DND-41 (cell line): ENCODE measurements around the gene SPAG16.

Experiments
- EZH2 ChIP-seq: IDR thresholded peaks from 3 replicates; pipeline ENCODE4 v1.6.1; 2012; ENCODE audit warnings: borderline replicate concordance, low read depth, mild to moderate bottlenecking, moderate library complexity, low read length, inconsistent platforms; ENCODE audit not compliant: severe bottlenecking
- TF ChIP-seq, protein P1 (sequence below): IDR thresholded peaks from 2 replicates; pipeline ENCODE4 v1.5.1; 2012; ENCODE audit warnings: borderline replicate concordance, low read length, moderate library complexity, mild to moderate bottlenecking; ENCODE audit not compliant: poor library complexity, severe bottlenecking; ENCODE audit errors: extremely low read depth

- TF ChIP-seq, protein P1, sequence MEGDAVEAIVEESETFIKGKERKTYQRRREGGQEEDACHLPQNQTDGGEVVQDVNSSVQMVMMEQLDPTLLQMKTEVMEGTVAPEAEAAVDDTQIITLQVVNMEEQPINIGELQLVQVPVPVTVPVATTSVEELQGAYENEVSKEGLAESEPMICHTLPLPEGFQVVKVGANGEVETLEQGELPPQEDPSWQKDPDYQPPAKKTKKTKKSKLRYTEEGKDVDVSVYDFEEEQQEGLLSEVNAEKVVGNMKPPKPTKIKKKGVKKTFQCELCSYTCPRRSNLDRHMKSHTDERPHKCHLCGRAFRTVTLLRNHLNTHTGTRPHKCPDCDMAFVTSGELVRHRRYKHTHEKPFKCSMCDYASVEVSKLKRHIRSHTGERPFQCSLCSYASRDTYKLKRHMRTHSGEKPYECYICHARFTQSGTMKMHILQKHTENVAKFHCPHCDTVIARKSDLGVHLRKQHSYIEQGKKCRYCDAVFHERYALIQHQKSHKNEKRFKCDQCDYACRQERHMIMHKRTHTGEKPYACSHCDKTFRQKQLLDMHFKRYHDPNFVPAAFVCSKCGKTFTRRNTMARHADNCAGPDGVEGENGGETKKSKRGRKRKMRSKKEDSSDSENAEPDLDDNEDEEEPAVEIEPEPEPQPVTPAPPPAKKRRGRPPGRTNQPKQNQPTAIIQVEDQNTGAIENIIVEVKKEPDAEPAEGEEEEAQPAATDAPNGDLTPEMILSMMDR = no peak
- TF ChIP-seq EZH2 = no peak
Observed at GRCh38 chr2:214138779-214139178, 854.5 kb downstream of the SPAG16 start.
